Astrocyte of the spinal cord (primary cell): ENCODE measurements around the gene LRRC23.
"Not testable (repeated sequence)": the region's sequence is repeated elsewhere in the genome, so short reads cannot be mapped to it uniquely, and the experiment has no call there.

Experiments
- DNase-seq: peaks from one replicate; pipeline ENCODE4 v3.0.0; 2011; ENCODE audit warnings: low read depth, low spot score
- H3K4me3 ChIP-seq: 2 replicates; pipeline ENCODE4 v1.5.1; 2011; ENCODE audit warnings: low read depth, mild to moderate bottlenecking, low read length, moderate library complexity
- in situ Hi-C: cut with HindIII; loops from 2 replicates; pipeline ENCODE4 v1.10.0; 2017; ENCODE audit warnings: low sequenced_read_pairs
- TF ChIP-seq, protein P1 (sequence below): IDR thresholded peaks from 2 replicates; pipeline ENCODE4 v1.5.1; 2012; ENCODE audit warnings: low read depth, mild to moderate bottlenecking, low read length, inconsistent platforms

Gene LRRC23

DNA sequence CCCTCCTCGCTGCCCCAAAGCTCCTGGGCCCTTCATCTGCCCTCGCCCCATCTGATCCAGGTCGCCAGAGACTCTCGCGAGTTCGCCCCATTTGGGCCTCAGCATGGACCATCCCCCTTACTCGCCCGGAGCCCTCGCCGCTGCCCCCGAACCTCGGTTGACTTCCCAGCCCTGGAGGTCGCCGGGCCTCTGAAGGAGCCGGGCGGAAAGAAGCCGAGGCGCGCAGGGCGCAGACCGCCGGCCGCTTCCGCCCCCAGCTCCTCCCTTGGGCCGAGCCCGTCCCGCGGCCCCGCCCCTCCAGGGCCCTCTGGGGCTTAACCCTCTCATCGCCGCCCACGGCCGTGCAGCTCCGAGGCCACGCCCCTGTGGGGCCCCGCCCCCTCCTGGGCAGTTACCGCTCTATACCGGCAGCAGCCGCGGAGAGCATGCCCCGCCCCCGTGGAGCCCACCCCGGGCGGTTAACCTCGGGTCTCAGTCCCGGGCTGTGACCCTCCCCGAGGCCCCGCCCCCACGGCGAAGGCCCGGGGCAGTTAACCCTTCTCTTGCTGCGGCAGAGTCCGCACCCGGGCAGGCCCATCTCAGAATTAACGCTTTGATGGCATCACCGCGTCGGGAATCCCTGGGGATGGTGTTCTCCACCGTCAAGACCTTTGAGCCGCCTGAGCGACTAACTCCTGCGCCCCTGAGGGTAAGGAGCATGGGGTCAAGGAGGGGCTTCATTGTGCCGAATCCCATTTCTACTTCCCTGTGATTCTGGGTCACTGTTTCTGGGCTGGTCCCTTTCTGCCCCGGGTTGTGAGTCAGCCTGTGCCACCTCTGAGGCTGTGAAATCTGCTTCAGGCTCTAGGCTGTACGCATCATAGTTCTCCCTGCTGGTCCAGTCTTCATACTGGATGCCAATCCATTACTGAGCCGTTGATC, 31.3 kb upstream of the LRRC23 start, which contains the start of gene SPSB2:
SPSB2 (minus strand) TSS at position 210 of the 921 bp plus-strand sequence. CDS start 402 bp downstream, outside the sequence.
- in situ Hi-C loops = no loop called here
- TF ChIP-seq, protein P1, sequence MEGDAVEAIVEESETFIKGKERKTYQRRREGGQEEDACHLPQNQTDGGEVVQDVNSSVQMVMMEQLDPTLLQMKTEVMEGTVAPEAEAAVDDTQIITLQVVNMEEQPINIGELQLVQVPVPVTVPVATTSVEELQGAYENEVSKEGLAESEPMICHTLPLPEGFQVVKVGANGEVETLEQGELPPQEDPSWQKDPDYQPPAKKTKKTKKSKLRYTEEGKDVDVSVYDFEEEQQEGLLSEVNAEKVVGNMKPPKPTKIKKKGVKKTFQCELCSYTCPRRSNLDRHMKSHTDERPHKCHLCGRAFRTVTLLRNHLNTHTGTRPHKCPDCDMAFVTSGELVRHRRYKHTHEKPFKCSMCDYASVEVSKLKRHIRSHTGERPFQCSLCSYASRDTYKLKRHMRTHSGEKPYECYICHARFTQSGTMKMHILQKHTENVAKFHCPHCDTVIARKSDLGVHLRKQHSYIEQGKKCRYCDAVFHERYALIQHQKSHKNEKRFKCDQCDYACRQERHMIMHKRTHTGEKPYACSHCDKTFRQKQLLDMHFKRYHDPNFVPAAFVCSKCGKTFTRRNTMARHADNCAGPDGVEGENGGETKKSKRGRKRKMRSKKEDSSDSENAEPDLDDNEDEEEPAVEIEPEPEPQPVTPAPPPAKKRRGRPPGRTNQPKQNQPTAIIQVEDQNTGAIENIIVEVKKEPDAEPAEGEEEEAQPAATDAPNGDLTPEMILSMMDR = no peak
- peak within 1 kb of the TSS; percentile 63 for H3K4me3 ChIP-seq
- DNase-seq = peak; percentile 97

DNA sequence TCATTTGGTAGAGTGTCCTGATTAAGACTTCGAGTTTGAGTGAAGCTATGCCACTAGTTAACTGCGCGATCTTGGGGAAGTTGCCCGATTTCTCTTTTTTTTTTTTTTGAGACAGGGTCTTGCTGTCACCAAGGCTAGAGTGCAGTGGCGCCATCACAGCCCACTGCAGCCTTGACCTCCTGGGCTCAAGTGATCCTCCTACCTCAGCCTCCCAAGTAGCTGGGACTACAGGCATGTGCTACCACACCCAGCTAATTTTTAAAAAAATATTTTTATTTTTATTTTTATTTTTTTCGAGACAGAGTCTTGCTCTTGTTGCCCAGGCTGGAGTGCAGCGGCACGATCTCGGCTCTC, 30.6 kb upstream of the LRRC23 start:
- DNase-seq, in situ Hi-C loops: not testable (repeated sequence)
- peak overlapping the region; percentile 63 for H3K4me3 ChIP-seq

DNA sequence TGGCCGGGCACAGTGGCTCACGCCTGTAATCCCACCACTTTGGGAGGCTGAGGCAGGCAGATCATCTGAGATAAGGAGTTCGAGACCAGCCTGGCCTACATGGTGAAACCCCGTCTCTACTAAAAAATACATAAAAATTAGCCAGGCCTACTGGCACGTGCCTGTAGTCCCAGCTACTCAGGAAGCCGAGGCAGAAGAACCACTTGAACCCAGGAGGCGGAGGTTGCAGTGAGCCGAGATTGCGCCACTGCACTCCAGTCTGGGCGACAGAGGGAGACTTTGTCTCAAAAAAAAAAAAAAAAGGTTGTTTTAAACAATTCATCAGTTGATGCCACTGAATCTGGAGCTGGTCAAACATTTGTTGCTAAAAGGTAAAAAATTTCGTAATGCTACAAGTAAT, 24.8 kb upstream of the LRRC23 start:
- DNase-seq, H3K4me3 ChIP-seq, in situ Hi-C loops: not testable (repeated sequence)

DNA sequence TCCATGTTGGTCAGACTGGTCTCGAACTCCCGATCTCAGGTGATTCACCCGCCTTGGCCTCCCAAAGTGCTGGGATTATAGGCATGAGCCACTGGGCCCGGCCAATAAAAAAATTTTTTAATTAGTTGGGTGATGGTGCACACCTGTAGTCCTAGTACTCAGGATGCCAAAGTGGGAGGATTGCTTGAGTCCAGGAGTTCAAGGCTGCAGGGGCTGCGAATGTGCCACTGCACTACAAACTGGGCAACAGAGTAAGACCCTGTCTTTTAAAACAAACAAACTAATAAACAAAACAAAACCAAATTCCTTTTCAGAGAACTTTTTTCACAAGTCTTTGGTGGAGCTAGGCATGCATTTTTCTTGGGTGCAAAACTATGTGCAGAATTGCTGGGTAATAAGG, 21.4 kb upstream of the LRRC23 start:
- in situ Hi-C loops = no loop called here
- TF ChIP-seq, protein P1 = no peak
- DNase-seq = no peak
- H3K4me3 ChIP-seq = no peak overlapping the region

DNA sequence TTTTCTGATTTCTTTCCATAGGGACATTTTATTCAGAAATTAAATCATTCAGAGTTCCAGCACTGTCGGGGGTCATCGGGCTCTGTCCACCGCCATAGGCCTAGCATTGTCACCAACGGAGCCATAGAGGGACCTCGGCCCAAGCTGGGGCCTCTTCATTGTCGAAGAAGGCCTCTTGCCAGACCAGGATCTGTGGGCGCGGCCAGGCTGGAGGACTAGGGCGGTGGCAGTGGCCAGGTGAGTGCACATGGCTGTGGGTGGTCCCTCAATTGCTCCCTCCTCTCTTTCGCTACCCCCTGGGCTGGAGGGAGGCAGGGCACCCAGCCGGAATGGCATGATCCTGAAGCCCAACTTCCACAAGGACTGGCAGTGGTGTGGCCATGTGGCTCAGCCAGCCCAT, 20.9 kb upstream of the LRRC23 start:
- H3K4me3 ChIP-seq = no peak overlapping the region
- in situ Hi-C loops = no loop called here
- TF ChIP-seq, protein P1 = no peak
- DNase-seq = no peak

DNA sequence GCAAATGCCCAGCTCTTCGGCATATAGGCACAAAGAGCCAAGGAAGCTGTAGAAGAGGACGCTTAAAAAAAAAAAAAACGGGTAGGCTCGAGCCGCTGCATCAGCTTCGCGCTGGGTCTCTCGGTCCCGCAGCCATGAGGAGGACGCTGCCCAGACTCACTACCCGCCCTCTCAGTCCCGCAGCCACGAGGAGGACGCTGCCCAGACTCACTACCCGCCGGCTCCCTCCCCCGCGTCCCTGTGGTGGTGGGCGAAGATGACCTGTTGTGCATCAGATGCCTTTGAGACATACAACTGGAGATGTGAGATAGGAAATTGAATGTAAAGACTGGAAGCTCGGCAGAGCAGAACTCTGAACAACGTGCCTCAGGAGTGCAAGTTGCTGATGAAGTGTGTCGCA, 20.1 kb upstream of the LRRC23 start:
- H3K4me3 ChIP-seq = no peak overlapping the region
- in situ Hi-C loops = no loop called here
- DNase-seq = no peak
- TF ChIP-seq, protein P1 = no peak

DNA sequence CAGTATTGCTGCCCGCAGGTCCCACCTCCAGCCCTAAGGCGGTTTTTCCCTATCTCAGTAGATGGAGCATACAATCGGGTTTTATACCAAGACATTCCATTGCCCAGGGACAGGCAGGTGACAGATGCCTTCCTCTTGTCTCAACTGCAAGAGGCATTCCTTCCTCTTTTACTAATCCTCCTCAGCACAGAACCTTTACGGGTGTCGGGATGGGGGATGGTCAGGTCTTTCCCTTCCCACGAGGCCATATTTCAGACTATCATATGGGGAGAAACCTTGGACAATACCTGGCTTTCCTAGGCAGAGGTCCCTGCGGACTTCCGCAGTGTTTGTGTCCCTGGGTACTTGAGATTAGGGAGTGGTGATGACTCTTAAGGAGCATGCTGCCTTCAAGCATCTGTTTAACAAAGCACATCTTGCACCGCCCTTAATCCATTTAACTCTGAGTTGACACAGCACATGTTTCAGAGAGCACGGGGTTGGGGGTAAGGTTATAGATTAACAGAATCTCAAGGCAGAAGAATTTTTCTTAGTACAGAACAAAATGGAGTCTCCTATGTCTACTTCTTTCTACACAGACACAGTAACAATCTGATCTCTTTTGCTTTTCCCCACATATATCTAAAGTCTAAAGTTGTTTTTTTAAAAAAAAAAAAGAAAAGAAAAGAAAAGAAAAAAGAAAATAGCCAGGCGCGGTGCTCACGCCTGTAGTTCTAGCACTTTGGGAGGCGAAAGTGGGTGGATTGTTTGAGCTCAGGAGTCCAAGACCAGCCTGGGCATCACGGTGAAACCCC, 18.2 kb upstream of the LRRC23 start:
- DNase-seq, in situ Hi-C loops, H3K4me3 ChIP-seq: not testable (repeated sequence)

DNA sequence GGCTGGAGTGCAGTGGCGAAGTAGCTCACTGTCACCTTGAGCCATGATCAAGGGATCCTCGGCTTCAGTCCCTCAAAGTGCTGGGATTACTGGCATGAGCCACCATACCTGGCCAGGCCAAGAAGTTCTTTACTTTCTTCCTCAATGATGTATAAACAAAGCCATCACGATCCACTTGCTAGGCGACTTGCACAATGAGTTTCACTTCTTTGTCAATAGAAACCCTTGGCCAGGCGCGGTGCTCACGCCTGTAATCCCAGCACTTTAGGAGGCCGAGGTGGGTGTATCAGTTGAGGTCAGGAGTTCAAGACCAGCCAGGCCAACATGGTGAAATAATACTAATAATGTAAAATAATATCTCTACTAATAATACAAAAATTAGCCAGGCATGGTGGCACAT, 17.2 kb upstream of the LRRC23 start:
- in situ Hi-C loops = no loop called here
- no peak overlapping the region for H3K4me3 ChIP-seq
- TF ChIP-seq, protein P1 = no peak

More for the DNA sequence above, 17.2 kb upstream of the LRRC23 start:
- no peak for DNase-seq
